GM23338 (cell line): ENCODE measurements around the gene OSBPL6. TPM values are rescaled to one million over a fixed set of nuclear protein-coding genes. Genes with fewer than 3 reads are reported as not detected.

Source experiments
- ATAC-seq: fragments of 200-7000 bp; cut with Tn5 transposase; 3 replicates; pipeline ENCODE4 v1.9.1; 2020
- DNase-seq: peaks from one replicate; pipeline ENCODE4 v3.0.0-alpha.2; 2015; ENCODE audit warnings: low spot score
- H2AFZ ChIP-seq: fragments of 200-600 bp; sonication (generic); 2 replicates; pipeline ENCODE4 v1.8.0; 2016; ENCODE audit warnings: antibody characterized with exemption, mild to moderate bottlenecking, moderate library complexity
- H3F3A ChIP-seq: fragments of 200-600 bp; sonication (generic); replicated peaks from 2 replicates; pipeline ENCODE4 v1.8.0; 2017; ENCODE audit warnings: antibody characterized with exemption, mixed run types, low read depth
- H3K27ac ChIP-seq: fragments of 200-600 bp; sonication (generic); 2 replicates; pipeline ENCODE4 v1.6.1; 2016; ENCODE audit warnings: low read depth
- H3K27me3 ChIP-seq: fragments of 200-600 bp; sonication (generic); 2 replicates; pipeline ENCODE4 v1.8.0; 2016; ENCODE audit warnings: mild to moderate bottlenecking, mixed run types, moderate library complexity; ENCODE audit not compliant: insufficient read depth
- H3K36me3 ChIP-seq: fragments of 200-600 bp; sonication (generic); 2 replicates; pipeline ENCODE4 v1.8.0; 2016; ENCODE audit warnings: mild to moderate bottlenecking; ENCODE audit not compliant: insufficient read depth
- H3K4me1 ChIP-seq: fragments of 200-600 bp; sonication (generic); 2 replicates; pipeline ENCODE4 v1.8.0; 2016; ENCODE audit warnings: mild to moderate bottlenecking, moderate library complexity; ENCODE audit not compliant: insufficient read depth
- H3K4me2 ChIP-seq: fragments of 200-600 bp; sonication (generic); 2 replicates; pipeline ENCODE4 v1.7.1; 2017; ENCODE audit warnings: mixed run types
- H3K4me3 ChIP-seq: fragments of 200-600 bp; sonication (generic); 2 replicates; pipeline ENCODE4 v1.6.1; 2016; ENCODE audit warnings: mixed run types
- H3K79me2 ChIP-seq: fragments of 200-600 bp; sonication (generic); replicated peaks from 2 replicates; pipeline ENCODE4 v1.8.0; 2017; ENCODE audit warnings: mild to moderate bottlenecking; ENCODE audit not compliant: insufficient read depth
- H3K9me2 ChIP-seq: fragments of 200-600 bp; sonication (generic); 2 replicates; pipeline ENCODE4 v1.8.0; 2017; ENCODE audit not compliant: insufficient read depth
- H4K20me1 ChIP-seq: fragments of 200-600 bp; sonication (generic); replicated peaks from 2 replicates; pipeline ENCODE4 v1.8.0; 2017; ENCODE audit warnings: mild to moderate bottlenecking; ENCODE audit not compliant: insufficient read depth
- H3K27ac Mint-ChIP-seq: 2 replicates; pipeline ENCODE4 v1.8.0; 2020; ENCODE audit warnings: inconsistent platforms, mild to moderate bottlenecking, moderate library complexity, mixed read lengths
- H3K27me3 Mint-ChIP-seq: 3 replicates; pipeline ENCODE4 v1.8.0; 2022; ENCODE audit warnings: low read depth, mild to moderate bottlenecking, moderate library complexity, mixed read lengths, inconsistent platforms; ENCODE audit not compliant: insufficient read depth, poor library complexity
- H3K36me3 Mint-ChIP-seq: 3 replicates; pipeline ENCODE4 v1.8.0; 2021; ENCODE audit warnings: low read depth, mild to moderate bottlenecking, inconsistent platforms, moderate library complexity, mixed read lengths
- H3K4me1 Mint-ChIP-seq: 3 replicates; pipeline ENCODE4 v1.8.0; 2020; ENCODE audit warnings: mild to moderate bottlenecking, inconsistent platforms, mixed read lengths
- H3K4me3 Mint-ChIP-seq: 3 replicates; pipeline ENCODE4 v1.8.0; 2021; ENCODE audit warnings: moderate library complexity, mild to moderate bottlenecking, inconsistent platforms, mixed read lengths
- H3K9me3 Mint-ChIP-seq: 3 replicates; pipeline ENCODE4 v1.8.0; 2020; ENCODE audit warnings: moderate library complexity, mild to moderate bottlenecking, inconsistent platforms, mixed read lengths
- JUNB ChIP-seq: IDR thresholded peaks from one replicate; pipeline ENCODE4 v1.6.1; 2016; ENCODE audit warnings: antibody characterized with exemption; ENCODE audit not compliant: unreplicated experiment
- NANOG ChIP-seq: IDR thresholded peaks from 2 replicates; pipeline ENCODE4 v1.6.1; 2016; ENCODE audit warnings: antibody characterized with exemption, borderline replicate concordance
- POLR2AphosphoS5 ChIP-seq: IDR thresholded peaks from 2 replicates; pipeline ENCODE4 v1.6.1; 2016; ENCODE audit warnings: antibody characterized with exemption, low read depth
- REST ChIP-seq: IDR thresholded peaks from one replicate; pipeline ENCODE4 v1.6.1; 2018; ENCODE audit warnings: antibody characterized with exemption; ENCODE audit not compliant: unreplicated experiment
- STAT1 ChIP-seq: IDR thresholded peaks from one replicate; pipeline ENCODE4 v1.6.1; 2016; ENCODE audit warnings: antibody characterized with exemption; ENCODE audit not compliant: unreplicated experiment
- ZNF114 ChIP-seq: fragments of 250-450 bp; sonication (Bioruptor Pico); IDR thresholded peaks from 2 replicates; pipeline ENCODE4 v1.5.0; 2020; ENCODE audit warnings: mild to moderate bottlenecking, moderate library complexity
- ZNF462 ChIP-seq: fragments of 250-450 bp; sonication (Bioruptor Pico); IDR thresholded peaks from 2 replicates; pipeline ENCODE4 v1.5.0; 2020; ENCODE audit warnings: mild to moderate bottlenecking, moderate library complexity
- polyA plus RNA-seq: library from polyadenylated mRNA; unstranded; fragments of >200 nt; fragmentation: Nextera tagmentation; extraction: Ambion mirVana; gene quantifications from 2 replicates; pipeline ENCODE4 v1.2.1, GENCODE V29; 2016
- total RNA-seq: library from RNA; depleted of rRNA; stranded (reverse); fragments of >200 nt; shearing (Covaris generic); gene quantifications from 2 replicates; pipeline ENCODE4 v1.2.3, GENCODE V29; 2014

The OSBPL6 gene
- total and polyA plus RNA-seq, 2 experiments from 2014 or later, result 6.0 to 8.5 TPM

- Histone ChIP-seq H3K4me3 (no peak overlapping the region), H3K9me2 (no peaks in the 10 kb centered on the region), H3K4me2 (no peak overlapping the region), H3K27ac (no peak overlapping the region), H2AFZ (no peak overlapping the region), H3K79me2 (no peaks in the 10 kb centered on the region), H3K36me3 (no peaks in the 10 kb centered on the region), H4K20me1 (no peaks in the 10 kb centered on the region), H3K27me3 (no peaks in the 10 kb centered on the region), H3K4me1 (no peaks in the 10 kb centered on the region), H3F3A (no peaks in the 10 kb centered on the region)
- DNase-seq (no peak), ATAC-seq (no peak)
- Mint-ChIP-seq H3K4me3 (no peak overlapping the region), H3K4me1 (no peaks in the 10 kb centered on the region), H3K36me3 (0 out of 3 replicates have a peak, but pooled peaks cover 4% of the 10 kb centered on the region), H3K27ac (no peak overlapping the region), H3K9me3 (peaks cover 10% of the 10 kb centered on the region), H3K27me3 (peaks cover 6% of the 10 kb centered on the region)
- TF ChIP-seq JUNB (no peak), ZNF114 (CRISPR knock-in tag) (no peak), STAT1 (no peak), REST (no peak), NANOG (no peak), ZNF462 (CRISPR knock-in tag) (no peak), POLR2AphosphoS5 (no peak)
Measured at GRCh38 chr2:178152033-178152432, 42.3 kb upstream of the OSBPL6 start.
